NCI-H82 treated with DMSO at 0.1 percent for 48 hours (cell line): ENCODE results near the gene CDX1.

Experiments
- DNase-seq: peaks from one replicate; lab custom pipeline; 2025; ENCODE audit not compliant: unreplicated experiment; lab: John Stamatoyannopoulos, UW

The CDX1 gene

DNA sequence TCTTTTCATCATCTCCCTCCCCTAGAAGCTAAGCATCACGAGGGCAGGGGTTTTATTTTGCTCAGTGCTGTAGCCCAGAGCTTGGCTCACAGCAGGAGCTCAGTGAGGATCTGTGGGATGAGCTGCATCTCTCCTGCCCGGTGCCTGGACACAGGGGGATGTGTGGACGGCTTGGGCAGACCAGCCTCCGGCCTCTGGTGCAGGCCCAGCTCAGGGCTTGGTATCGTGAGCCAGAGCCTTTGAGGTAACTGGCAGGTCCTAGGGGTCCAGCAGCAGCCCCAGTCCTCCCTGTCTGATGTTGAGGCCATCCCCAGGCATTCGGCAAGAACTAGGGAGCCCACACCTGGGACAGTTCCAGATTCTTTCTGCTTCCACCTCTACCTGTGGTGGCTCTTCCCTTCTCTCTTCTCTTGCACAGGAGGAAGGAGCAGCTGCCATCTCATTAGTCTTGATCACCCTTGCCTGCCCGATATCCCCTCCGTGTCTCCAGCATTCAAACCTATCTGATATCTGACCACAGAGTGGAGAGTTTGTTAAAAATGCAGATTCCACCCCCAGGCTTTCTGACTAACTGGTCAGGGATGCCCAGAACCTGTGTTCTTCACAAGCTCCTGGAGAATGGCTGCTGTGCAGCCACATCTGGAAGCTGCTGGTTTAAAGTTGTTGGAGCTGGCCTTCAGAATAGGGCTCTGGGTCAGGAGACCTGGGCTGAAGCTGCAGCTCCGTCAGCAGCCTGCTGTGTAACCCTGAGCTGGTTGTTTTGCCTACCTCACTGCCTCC lies 15.4 kb downstream of the CDX1 start:
- no peak for DNase-seq

DNA sequence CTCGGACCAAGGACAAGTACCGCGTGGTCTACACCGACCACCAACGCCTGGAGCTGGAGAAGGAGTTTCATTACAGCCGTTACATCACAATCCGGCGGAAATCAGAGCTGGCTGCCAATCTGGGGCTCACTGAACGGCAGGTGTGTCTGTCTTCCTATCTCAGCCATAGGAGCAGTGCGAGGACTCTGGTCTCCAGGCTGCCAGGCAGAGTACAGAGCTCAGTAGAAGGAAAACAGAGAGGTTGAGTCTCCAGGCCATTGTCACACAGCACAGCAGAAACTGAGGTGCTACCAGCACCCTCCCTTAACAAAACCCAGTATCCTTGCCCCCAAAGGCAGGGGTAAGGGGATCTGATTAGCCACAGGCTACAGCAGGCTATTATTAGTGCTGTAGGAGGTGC lies 16.2 kb downstream of the CDX1 start:
- DNase-seq: no peak

GRCh38 chr5:150183436-150183835 lies 16.9 kb downstream of the CDX1 start:
- no peak for DNase-seq

- DNase-seq: no peak
Observed at GRCh38 chr5:150184006-150184405, 17.4 kb downstream of the CDX1 start.

DNA sequence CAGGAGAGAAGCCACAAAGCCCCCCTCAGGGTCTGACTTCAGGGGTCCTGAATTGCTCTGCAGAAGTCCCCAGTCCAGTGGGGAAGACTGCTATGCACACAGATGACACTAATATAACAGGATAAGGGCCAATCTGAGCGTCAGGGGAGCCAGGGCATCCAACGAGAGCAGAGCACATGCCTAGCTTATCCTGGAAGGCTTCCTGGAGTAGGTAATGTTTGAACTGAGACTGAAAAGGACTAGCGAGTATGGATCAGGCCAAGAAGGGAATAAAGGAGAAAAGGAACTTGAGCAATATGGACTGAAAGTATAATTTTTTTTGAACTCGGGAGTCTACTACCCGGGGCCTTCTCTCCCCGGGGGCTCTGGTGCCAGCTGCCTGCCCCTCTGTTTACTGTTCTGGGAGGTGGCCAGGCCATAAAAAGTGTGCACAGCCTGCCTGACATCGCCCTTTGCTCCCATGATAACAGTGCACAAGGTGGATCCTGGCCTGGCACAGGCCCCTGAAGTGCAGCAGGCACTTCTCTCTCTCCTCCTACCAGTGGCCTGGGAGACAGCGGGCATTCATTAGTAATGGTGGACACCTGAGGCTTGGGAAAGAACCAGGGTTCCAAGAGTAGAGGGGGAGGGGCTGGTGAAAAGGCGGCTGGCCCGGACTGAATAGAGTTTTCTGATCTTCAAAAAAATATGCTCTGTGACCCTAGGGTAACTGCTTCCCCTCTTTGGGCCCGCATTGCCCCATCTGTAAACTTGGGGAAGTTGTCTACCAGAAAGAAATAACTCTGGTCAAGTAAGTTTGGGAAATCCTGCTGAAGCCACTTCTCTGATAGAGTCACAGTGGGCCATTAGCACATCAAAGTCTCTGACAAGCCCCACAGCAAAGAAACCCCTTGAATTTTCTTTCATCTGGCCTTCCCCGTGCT lies 18.7 kb downstream of the CDX1 start:
- no peak for DNase-seq

DNA sequence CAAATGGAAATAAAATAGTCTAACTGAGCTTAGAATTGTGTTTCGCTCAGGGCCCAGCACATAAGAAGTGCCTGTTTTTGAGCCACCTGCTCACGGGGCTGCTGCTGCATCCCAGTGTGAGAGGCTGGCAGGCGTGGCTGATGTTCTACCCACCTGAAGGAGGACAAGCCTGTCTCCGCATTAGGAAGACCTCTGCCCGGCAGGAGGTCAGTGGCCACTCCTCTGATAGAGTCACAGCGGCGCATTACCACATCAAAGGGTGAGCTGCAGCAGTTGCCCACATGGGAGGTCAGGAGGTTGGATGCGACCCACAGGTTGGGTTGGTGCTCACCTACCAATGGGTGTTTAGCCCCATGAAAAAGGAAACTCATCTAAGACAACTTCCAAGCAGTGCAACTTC lies 19.6 kb downstream of the CDX1 start:
- DNase-seq: no peak

DNA sequence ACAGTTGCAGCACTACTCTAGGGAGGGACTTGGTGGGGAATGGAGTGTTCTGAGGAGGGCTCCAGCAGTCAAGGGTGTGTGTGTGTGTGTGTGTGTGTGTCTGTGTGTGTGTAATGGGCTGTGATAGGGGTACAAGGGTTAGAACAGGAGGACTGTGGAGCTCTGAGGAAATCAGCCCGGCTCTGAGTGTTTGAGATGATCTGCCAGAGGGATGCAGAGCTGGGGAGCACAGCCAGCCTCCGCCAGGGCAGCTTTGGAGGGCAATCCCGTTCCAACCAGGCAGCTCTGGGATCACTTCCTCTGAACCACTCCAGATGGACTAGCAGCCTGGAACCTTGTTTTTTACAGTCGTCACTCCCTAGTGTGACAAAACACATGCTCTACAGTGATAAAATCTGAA lies 20.3 kb downstream of the CDX1 start:
- DNase-seq: no peak

- DNase-seq: no peak
Observed at GRCh38 chr5:150188146-150188842, 21.7 kb downstream of the CDX1 start.

- no peak for DNase-seq
Observed at GRCh38 chr5:150189326-150189725, 22.7 kb downstream of the CDX1 start.

GRCh38 chr5:150189728-150190502 lies 23.3 kb downstream of the CDX1 start, which contains the start of gene SLC6A7:
SLC6A7 (plus strand) TSS chr5:150190062; CDS start chr5:150190328, 266 bp downstream.
- DNase-seq: no peak

DNA sequence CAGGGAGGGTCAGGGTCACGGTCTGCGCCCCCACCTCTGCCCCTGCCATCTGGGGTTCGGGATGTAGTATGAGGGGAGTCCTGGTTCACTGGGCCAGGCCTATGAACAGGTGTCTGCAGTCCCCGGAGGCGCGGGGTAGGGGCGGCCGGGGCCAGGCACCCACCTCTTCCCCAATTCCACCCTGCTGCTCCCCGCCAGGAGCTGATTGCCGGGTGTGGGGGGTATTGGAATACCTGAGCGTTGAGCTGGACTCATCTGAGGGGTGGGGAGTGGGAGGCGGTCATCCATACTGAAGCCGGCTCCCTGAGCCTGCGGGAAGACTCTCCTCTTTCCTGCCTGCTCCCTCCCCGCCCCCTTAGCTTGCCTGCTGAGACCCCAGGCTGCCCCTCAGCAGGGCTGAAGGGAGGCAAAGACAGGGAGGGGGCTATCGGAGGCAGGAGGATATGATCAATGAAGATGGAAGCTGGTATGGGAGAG lies 24.0 kb downstream of the CDX1 start:
- DNase-seq: no peak

GRCh38 chr5:150190987-150191386 lies 24.4 kb downstream of the CDX1 start:
- no peak for DNase-seq

GRCh38 chr5:150192462-150192861 lies 25.9 kb downstream of the CDX1 start:
- DNase-seq: no peak

GRCh38 chr5:150195736-150196485 lies 29.3 kb downstream of the CDX1 start:
- no peak for DNase-seq

- DNase-seq: no peak
Observed at GRCh38 chr5:150196514-150196913, 29.9 kb downstream of the CDX1 start.

DNA sequence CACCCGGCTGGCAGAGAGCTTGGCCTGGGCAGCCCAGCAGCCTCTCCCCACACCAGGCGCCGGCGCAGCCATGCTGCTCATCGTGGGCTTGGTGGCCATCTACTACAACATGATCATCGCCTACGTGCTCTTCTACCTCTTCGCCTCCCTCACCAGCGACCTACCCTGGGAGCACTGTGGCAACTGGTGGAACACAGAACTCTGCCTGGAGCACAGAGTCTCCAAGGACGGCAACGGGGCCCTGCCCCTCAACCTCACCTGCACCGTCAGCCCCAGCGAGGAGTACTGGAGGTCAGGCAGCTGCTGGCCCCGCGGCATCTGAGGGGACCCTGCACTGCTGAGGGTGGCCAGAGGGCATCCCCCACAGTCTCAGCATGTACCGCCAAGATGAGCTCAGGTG lies 30.4 kb downstream of the CDX1 start:
- no peak for DNase-seq

DNA sequence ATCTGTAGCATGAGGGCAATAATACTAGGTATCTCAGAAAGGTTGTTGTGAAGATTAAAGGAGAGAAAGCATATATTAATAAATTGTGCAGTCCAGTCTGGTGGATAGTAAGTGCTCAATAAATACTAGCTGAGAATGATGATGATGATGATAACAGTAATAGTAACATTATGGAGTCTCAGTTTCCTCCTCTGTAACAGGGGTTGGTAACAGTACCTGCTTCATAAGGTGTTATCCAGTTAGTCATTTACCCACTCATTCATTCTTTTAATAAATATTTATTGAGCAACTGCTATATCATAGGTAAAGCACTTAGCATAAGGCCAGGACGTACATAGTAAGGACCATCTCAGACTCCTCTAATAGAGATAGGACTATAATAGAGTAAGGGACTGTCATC lies 30.9 kb downstream of the CDX1 start:
- no peak for DNase-seq

DNA sequence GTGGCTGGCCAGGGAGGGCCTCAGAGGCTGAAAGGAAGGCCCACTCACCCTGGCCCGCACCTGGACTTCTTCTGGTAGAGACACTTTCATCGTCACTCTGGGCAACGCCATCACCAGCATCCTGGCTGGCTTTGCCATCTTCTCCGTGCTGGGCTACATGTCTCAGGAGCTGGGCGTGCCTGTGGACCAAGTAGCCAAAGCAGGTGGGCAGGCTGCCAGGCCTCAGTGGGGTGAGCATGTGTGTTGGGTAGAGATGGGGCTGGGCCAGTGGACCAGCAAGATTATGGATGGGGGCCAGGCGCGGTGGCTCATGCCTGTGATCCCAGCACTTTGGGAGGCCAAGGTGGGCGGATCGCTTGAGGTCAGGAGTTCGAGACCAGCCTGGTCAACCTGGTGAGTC lies 35.9 kb downstream of the CDX1 start:
- no peak for DNase-seq

- no peak for DNase-seq
Observed at GRCh38 chr5:150203832-150204589, 37.4 kb downstream of the CDX1 start.
